Keratinocyte (primary cell): ENCODE data around the gene GRAMD2B. TPM values are rescaled to one million over a fixed set of nuclear protein-coding genes. Genes with fewer than 3 reads are reported as not detected.

ENCODE experiments used
- DNase-seq: peaks from one replicate; pipeline ENCODE4 v3.0.0-alpha.2; 2011; ENCODE audit warnings: low read depth, missing footprints, low spot score
- FAIRE-seq: peaks from 2 replicates; lab custom pipeline; 2011; peaks lifted over from hg19 to GRCh38; lab: Jason Lieb, UNC
- H2AFZ ChIP-seq: 2 replicates; pipeline ENCODE4 v1.6.0; 2012; ENCODE audit warnings: low read length, control low read depth, inconsistent platforms; ENCODE audit not compliant: control insufficient read depth
- H3K27ac ChIP-seq: 2 replicates; pipeline ENCODE4 v1.5.1; 2011; ENCODE audit warnings: low read length; ENCODE audit not compliant: control insufficient read depth, insufficient read depth
- H3K27me3 ChIP-seq: 3 replicates; pipeline ENCODE4 v1.6.0; 2011; ENCODE audit warnings: low read length; ENCODE audit not compliant: control insufficient read depth, insufficient read depth; ENCODE audit errors: extremely low read depth
- H3K36me3 ChIP-seq, 2 experiments: 2 replicates in 1 of 2; 3 replicates in 1 of 2; pipeline ENCODE4 v1.5.1; 2011; ENCODE audit warnings: low read length in 2 of 2, mild to moderate bottlenecking in 1 of 2; ENCODE audit not compliant: control insufficient read depth in 2 of 2, insufficient read depth in 2 of 2; ENCODE audit errors: extremely low read depth in 1 of 2
- H3K4me1 ChIP-seq: 3 replicates; pipeline ENCODE4 v1.5.1; 2011; ENCODE audit warnings: low read length; ENCODE audit not compliant: control insufficient read depth, insufficient read depth; ENCODE audit errors: extremely low read depth
- H3K4me2 ChIP-seq: 3 replicates; pipeline ENCODE4 v1.6.0; 2011; ENCODE audit warnings: low read depth, low read length; ENCODE audit not compliant: control insufficient read depth, insufficient read depth; ENCODE audit errors: extremely low read depth
- H3K4me3 ChIP-seq, 3 experiments: fragments of 200-600 bp in 1 of 3; sonication (generic) in 1 of 3; 2 replicates in 2 of 3; 3 replicates in 1 of 3; pipeline ENCODE4 v1.5.1; 2011 to 2016; ENCODE audit warnings: low read length in 3 of 3, mild to moderate bottlenecking in 3 of 3, control low read depth in 2 of 3, inconsistent platforms in 1 of 3, low read depth in 1 of 3, mixed read lengths in 1 of 3, mixed run types in 1 of 3, moderate library complexity in 1 of 3; ENCODE audit not compliant: control insufficient read depth in 2 of 3, insufficient read depth in 2 of 3; ENCODE audit errors: extremely low read depth in 1 of 3
- H3K79me2 ChIP-seq: 2 replicates; pipeline ENCODE4 v1.6.0; 2012; ENCODE audit warnings: low read length; ENCODE audit not compliant: control insufficient read depth, insufficient read depth
- H3K9ac ChIP-seq: 3 replicates; pipeline ENCODE4 v1.6.0; 2011; ENCODE audit warnings: low read length; ENCODE audit not compliant: control insufficient read depth, insufficient read depth; ENCODE audit errors: extremely low read depth
- H3K9me1 ChIP-seq: 3 replicates; pipeline ENCODE4 v1.6.0; 2011; ENCODE audit warnings: low read length; ENCODE audit not compliant: control insufficient read depth, insufficient read depth; ENCODE audit errors: extremely low read depth
- H3K9me3 ChIP-seq: 2 replicates; pipeline ENCODE4 v1.5.1; 2012; ENCODE audit warnings: low read depth, low read length; ENCODE audit not compliant: control insufficient read depth
- H4K20me1 ChIP-seq: 3 replicates; pipeline ENCODE4 v1.6.0; 2011; ENCODE audit warnings: low read length; ENCODE audit not compliant: control insufficient read depth, insufficient read depth; ENCODE audit errors: extremely low read depth
- EZH2 ChIP-seq: IDR thresholded peaks from one replicate; pipeline ENCODE4 v1.6.1; 2012; ENCODE audit warnings: inconsistent platforms, mild to moderate bottlenecking, low read length, moderate library complexity
- dilution Hi-C: fragments of 300-500 bp; cut with MboI; formaldehyde crosslinking; loops from one replicate; pipeline ENCODE4 v1.7.0; 2020; ENCODE audit warnings: low sequenced_read_pairs; ENCODE audit not compliant: extremely low pct_ligation_motif_present
- polyA plus RNA-seq, 5 experiments: library from polyadenylated mRNA; depleted of rRNA in 3 of 5; stranded (reverse) in 3 of 5; stranded (forward) in 1 of 5; unstranded in 1 of 5; fragments of >200 nt; gene quantifications; 1 replicate in 1 of 5; 2 replicates in 3 of 5; 3 replicates in 1 of 5; pipeline versions ENCODE4 v1.2.1 to v1.2.3, GENCODE V29; 2011 to 2012; ENCODE audit warnings: missing spikeins in 2 of 5, low read depth in 1 of 5, low replicate concordance in 1 of 5
- TF ChIP-seq, protein P1 (sequence below), 3 experiments: IDR thresholded peaks in 1 of 3; conservative IDR thresholded peaks in 1 of 3; optimal IDR thresholded peaks in 1 of 3; 2 replicates in 2 of 3; 3 replicates in 1 of 3; pipeline versions ENCODE3 to v1.5.1; 2011; ENCODE audit warnings: low read length in 3 of 3, mild to moderate bottlenecking in 3 of 3, moderate library complexity in 2 of 3, control low read depth in 1 of 3, inconsistent platforms in 1 of 3; ENCODE audit not compliant: insufficient read depth in 2 of 3; ENCODE audit errors: extremely low read depth in 1 of 3

GRAMD2B gene
- polyA plus RNA-seq, 1 donor (not counting 4 experiments of a cell fraction or from before 2014, with no cell fraction given), result 45.9 TPM

DNA sequence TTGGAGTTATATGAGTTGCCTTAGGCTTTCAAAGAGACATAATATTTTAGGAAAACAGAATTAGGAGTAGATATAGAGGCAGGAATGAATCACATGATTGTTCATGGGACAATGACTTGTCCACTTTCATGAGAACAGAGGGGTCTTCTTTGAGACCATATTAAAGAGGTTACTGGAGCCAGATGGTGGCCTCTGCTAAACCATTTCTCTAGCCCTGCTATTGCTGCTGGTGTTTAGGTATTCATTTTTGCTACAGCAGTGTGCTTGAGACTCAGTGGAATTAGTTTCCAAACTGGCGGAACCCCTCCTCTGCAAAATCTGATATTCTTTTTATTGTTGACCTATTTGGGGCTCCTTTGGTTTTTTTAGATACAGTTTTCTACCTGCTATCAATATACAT, 31.3 kb downstream of the GRAMD2B start:
- no peaks in the 10 kb centered on the region for H3K27me3 ChIP-seq
- no peaks in the 10 kb centered on the region for H3K9me3 ChIP-seq
- H3K9me1 ChIP-seq, result no peaks in the 10 kb centered on the region
- DNase-seq (no peak), FAIRE-seq (no peak)
- dilution Hi-C loops, result no loop called here
- no peak overlapping the region for H2AFZ ChIP-seq
- TF ChIP-seq, protein P1, sequence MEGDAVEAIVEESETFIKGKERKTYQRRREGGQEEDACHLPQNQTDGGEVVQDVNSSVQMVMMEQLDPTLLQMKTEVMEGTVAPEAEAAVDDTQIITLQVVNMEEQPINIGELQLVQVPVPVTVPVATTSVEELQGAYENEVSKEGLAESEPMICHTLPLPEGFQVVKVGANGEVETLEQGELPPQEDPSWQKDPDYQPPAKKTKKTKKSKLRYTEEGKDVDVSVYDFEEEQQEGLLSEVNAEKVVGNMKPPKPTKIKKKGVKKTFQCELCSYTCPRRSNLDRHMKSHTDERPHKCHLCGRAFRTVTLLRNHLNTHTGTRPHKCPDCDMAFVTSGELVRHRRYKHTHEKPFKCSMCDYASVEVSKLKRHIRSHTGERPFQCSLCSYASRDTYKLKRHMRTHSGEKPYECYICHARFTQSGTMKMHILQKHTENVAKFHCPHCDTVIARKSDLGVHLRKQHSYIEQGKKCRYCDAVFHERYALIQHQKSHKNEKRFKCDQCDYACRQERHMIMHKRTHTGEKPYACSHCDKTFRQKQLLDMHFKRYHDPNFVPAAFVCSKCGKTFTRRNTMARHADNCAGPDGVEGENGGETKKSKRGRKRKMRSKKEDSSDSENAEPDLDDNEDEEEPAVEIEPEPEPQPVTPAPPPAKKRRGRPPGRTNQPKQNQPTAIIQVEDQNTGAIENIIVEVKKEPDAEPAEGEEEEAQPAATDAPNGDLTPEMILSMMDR (optimal IDR thresholded peaks at IDR 0.05 in 1 of 3, IDR thresholded peaks at IDR 0.05 in 1 of 3, conservative IDR thresholded peaks at IDR 0.05 in 1 of 3; ENCODE audit: extremely low read depth in 1 of 3, insufficient read depth in 2 of 3, low read length in 3 of 3), result no peak
- no peak for TF ChIP-seq EZH2
- no peaks in the 10 kb centered on the region for H4K20me1 ChIP-seq
- H3K36me3 ChIP-seq, result peaks cover 5 to 7% of the 10 kb centered on the region in 2 experiments
- no peak overlapping the region for H3K27ac ChIP-seq
- peaks cover 52% of the 10 kb centered on the region for H3K79me2 ChIP-seq
- no peak overlapping the region for H3K4me2 ChIP-seq
- H3K4me1 ChIP-seq, result peaks cover 30% of the 10 kb centered on the region
- no peak overlapping the region for H3K4me3 ChIP-seq
- H3K9ac ChIP-seq, result no peak overlapping the region

DNA sequence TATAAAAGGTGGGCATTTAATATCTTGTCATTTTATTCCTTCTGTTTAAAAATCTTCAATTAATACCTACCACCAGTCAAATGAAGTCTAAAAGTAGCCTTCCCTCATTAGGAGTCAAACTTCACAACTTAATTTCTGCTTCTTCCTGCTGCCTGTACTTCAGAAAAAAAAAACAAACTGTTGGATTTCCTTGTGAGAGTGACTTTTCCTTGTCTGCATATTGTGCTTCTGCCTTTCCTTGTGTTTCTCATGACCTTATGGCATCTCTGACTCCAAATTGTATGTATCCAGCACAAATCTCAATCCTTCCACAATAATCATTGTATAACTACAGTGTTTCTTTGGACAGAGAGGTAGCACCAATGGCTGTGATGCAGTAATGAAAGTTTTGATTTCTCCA, 32.1 kb downstream of the GRAMD2B start:
- no peaks in the 10 kb centered on the region for H3K9me3 ChIP-seq
- TF ChIP-seq, protein P1 (optimal IDR thresholded peaks at IDR 0.05 in 1 of 3, IDR thresholded peaks at IDR 0.05 in 1 of 3, conservative IDR thresholded peaks at IDR 0.05 in 1 of 3; ENCODE audit: extremely low read depth in 1 of 3, insufficient read depth in 2 of 3, low read length in 3 of 3), result no peak
- no peak for TF ChIP-seq EZH2
- H4K20me1 ChIP-seq, result no peaks in the 10 kb centered on the region
- no peak overlapping the region for H3K4me2 ChIP-seq
- no peak overlapping the region for H3K9ac ChIP-seq
- no peaks in the 10 kb centered on the region for H3K9me1 ChIP-seq
- DNase-seq, result no peak
- FAIRE-seq, result no peak
- no peak overlapping the region for H3K4me3 ChIP-seq
- dilution Hi-C loops, result no loop called here
- H3K27me3 ChIP-seq, result no peaks in the 10 kb centered on the region
- no peak overlapping the region for H2AFZ ChIP-seq
- peaks cover 47% of the 10 kb centered on the region for H3K79me2 ChIP-seq
- peaks cover 5 to 7% of the 10 kb centered on the region in 2 experiments for H3K36me3 ChIP-seq
- H3K27ac ChIP-seq, result no peak overlapping the region
- peaks cover 23% of the 10 kb centered on the region for H3K4me1 ChIP-seq
